HepG2 (cell line): Measurements from ENCODE around the gene MICAL3.

Source experiments
- EP300 ChIP-seq, 3 experiments: sonication (generic) in 1 of 3; formaldehyde crosslinking in 1 of 3; IDR thresholded peaks; 2 replicates each; pipeline versions ENCODE4 v1.5.1 to v1.6.1; 2011 to 2020; ENCODE audit warnings: low read depth in 2 of 3, low read length in 2 of 3, borderline replicate concordance in 1 of 3, improper control_type of control experiment in 1 of 3, mild to moderate bottlenecking in 1 of 3, missing genetic modification reagents in 1 of 3, moderate library complexity in 1 of 3
- ETV5 ChIP-seq: IDR thresholded peaks from 2 replicates; pipeline ENCODE4 v1.6.1; 2018; ENCODE audit warnings: missing biosample characterization, missing genetic modification reagents, inconsistent platforms, borderline replicate concordance
- EZH2 ChIP-seq: conservative IDR thresholded peaks from 2 replicates; pipeline ENCODE4 v1.6.1; 2012; ENCODE audit warnings: mild to moderate bottlenecking, low read depth, low read length, moderate library complexity
- FOXP1 ChIP-seq, 2 experiments: fragments of 450-650 bp in 1 of 2; IDR thresholded peaks; 2 replicates each; pipeline ENCODE4 v1.6.1; 2017 to 2018; ENCODE audit warnings: antibody characterized with exemption in 1 of 2
- RELA ChIP-seq: sonication (generic); formaldehyde crosslinking; IDR thresholded peaks from 2 replicates; pipeline ENCODE4 v1.4.0; 2020; ENCODE audit warnings: missing genetic modification reagents
- ZNF891 ChIP-seq: sonication (generic); formaldehyde crosslinking; IDR thresholded peaks from 2 replicates; pipeline ENCODE4 v1.5.0; 2020; ENCODE audit warnings: mild to moderate bottlenecking, missing genetic modification reagents

GRCh38 chr22:17946662-17947367 lies 77.5 kb downstream of the MICAL3 start:
- no peak for TF ChIP-seq ETV5 (CRISPR knock-in tag)
- no peak for TF ChIP-seq FOXP1 (IDR thresholded peaks at IDR 0.05)
- TF ChIP-seq FOXP1 (CRISPR knock-in tag; IDR thresholded peaks at IDR 0.05), result no peak
- TF ChIP-seq RELA, result no peak
- no peak for TF ChIP-seq EP300 (IDR thresholded peaks at IDR 0.05; ENCODE audit: low read depth in 2 of 2, low read length in 2 of 2)
- TF ChIP-seq EP300 (CRISPR knock-in tag; IDR thresholded peaks at IDR 0.05; ENCODE audit: borderline replicate concordance), result no peak
- no peak for TF ChIP-seq ZNF891
- no peak for TF ChIP-seq EZH2
